ENCODE results near the gene ZSCAN12.
A peak's percentile ranks its signal among the peaks of the same experiment; 100 is the strongest.

The ZSCAN12 gene

GRCh38 chr6:28353981-28354676 is 45.4 kb downstream of the ZSCAN12 start:
- no peak for DNase-seq

DNA sequence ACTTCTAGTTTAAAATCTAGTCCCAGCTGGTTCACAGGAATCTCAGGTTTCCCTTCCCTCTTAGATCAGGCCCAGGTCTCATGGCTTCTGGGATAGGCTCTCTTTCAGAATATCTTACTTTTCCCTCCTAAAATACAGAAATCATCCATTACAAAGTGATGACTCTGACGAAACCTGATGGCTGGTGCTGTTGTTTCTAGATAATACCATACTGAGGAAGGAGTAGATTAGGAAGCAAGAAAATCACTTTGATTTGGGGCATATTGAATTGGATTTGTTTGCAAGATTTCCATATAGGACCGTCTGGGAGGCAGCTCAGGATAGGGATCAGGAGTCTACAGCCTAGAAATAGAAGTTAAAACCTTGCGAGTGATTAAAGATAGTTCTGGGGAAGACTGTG is 46.2 kb downstream of the ZSCAN12 start:
- no peak for DNase-seq

DNA sequence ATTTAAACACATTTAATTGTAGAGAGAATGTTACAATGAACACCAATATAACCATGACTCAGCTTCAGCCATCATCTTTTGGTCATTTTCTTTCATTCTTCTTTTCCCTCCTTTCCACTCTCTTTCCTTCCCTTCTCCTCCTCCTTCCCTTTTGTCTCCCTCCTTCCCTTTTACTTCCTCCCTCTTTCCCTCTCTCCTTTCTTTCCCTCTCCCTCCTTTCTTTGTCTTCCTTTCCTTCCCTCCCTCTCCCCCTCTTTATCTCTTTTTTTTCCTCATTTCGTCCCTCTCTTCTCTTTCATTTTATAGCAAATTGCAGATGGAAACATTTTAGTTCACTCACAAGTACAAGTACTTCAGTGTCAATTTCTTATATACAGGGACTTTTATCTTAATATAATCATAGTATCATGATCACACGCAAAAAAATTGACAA is 48.0 kb downstream of the ZSCAN12 start:
- DNase-seq: no peak

DNA sequence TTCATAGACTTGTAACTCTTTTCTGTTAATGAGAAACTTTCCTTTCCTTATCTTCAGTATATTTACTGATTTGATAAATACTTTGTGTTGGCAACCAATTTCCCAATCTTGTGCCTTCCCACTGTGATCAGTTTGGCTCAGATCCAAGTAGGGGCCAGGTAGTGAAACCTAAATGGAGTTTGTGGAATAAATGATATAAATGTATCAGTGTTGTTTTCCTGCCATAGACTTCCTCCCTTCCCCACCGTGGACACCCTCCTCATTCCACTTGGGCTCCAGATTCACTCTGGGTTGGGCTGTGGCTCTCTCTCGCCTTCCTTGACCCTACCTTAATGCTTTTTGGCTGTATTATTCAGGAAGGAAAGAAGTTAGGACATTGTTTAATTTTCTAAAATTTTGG is 48.5 kb downstream of the ZSCAN12 start:
- DNase-seq: no peak

GRCh38 chr6:28349892-28350737 is 49.4 kb downstream of the ZSCAN12 start, which contains the start of gene ZKSCAN3:
Gene ZKSCAN3 (plus strand): TSS chr6:28349947. CDS start chr6:28359587, 9,640 bp downstream.
- DNase-seq: peak; percentile 69 to 78

DNA sequence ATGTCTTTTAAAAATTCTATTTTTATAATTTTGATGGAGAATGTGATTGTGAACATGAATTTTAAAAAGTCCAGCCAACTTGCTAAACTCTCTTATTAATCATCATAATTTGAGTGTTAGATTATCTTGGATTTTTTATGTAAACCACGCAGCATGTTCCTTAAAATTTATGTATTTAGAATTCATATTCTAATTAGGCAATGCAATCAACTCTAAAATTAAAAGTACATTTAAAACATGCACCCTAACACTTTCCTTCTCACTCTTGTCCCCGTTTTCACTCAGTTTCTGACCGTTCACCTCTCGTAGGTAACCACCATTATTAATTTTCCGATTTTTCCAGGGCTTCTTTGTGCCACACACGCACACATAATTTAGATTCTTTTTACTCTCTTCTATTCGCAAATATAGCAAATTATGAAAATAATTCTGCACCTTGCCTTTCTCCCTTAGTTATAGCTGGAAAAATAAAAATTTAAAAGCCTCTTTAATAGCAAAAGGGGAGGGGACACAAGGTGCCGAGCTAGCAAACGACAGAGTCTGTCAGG is 50.1 kb downstream of the ZSCAN12 start:
- no peak for DNase-seq

DNA sequence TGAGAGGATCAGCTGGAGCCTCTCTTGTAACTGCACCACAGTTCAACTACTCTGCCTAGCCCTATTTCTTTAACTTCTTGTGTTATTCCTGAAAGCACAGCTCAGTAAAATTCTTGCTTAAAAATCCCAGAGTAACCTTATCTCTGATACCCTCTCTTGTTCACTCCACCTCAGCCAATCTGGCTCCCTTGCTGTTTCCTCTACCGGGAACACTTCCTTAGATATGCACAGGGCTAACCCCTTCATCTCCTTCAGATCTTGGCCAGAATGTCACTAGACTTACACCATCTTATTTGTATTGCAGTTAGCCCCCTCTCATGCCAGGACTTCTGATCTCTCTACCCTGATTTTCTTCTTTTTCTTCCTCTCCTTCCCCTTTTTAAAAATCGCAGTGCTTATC is 52.4 kb downstream of the ZSCAN12 start:
- no peak for DNase-seq

DNA sequence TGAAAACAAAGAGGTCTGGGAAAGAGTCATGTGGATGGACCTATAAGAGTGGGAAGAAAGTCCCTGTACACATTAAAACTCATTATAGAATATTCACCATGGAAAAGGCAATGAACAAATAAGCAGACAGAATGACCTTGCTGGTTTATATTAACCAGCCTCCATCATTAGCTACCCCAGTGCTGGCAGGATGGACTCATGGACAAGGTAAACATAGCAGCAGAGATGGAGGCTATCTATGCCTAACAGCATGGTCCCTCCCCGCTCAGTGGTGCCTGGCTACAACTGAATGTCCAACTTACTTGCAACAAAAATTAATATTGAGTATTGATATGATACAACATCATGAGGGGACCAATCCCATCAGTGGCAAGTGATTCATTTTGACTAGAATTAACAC is 54.3 kb downstream of the ZSCAN12 start:
- DNase-seq: no peak

DNA sequence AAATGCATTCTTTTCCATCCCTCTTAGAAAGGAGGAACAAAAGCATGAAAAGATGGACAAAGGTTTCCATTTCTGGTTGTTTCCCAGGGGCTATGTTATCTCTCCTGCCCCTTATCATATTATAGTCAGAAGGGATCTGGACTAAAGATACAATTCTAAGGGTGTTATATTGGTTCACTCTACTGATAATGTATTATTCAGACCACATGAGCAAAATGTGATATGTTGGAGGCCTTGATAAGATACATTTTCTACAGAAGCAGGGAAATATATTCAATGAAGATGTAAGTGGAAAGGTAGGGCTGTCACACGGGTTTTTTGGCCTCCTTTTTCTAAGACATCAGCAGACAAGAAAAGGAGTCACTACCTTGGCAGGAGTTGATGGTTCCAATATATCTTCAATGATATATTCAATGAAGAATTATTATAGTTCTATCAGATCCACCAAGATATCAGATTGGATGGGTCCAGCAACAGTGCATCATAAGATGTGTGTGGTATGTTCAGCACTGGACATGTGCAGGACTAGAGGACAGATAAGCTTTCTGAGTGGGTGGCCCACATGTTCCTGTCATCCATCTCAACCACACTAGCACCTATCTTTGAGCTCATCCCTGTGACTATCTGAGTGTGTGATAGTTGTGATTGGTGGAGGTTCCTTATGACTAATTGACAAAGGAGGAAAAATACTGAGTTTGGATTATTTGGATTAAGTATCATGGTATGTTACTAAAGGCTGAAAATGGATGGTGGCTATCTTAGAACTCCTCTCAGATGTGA is 55.5 kb downstream of the ZSCAN12 start:
- no peak for DNase-seq

GRCh38 chr6:28340310-28341095 is 59.0 kb downstream of the ZSCAN12 start:
- no peak for DNase-seq

DNA sequence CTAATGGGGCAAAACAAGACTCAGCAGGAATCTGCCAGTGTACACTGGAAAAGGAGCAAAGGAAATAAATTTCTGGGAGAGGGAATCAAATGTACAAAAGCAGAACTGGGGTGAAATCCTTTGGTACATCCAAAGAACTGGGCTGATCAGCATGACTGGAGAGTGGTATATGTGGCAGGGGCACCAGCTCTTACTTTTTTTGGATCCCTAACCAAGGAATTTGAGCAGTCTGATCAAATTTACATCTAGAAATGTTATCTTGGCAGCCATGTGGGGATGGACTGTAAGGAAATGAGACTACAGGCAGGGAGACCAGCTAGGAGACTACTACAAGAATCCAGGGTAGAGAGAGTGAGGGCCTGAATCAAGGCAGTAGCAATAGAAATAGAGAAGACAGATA is 62.4 kb downstream of the ZSCAN12 start:
- no peak for DNase-seq

DNA sequence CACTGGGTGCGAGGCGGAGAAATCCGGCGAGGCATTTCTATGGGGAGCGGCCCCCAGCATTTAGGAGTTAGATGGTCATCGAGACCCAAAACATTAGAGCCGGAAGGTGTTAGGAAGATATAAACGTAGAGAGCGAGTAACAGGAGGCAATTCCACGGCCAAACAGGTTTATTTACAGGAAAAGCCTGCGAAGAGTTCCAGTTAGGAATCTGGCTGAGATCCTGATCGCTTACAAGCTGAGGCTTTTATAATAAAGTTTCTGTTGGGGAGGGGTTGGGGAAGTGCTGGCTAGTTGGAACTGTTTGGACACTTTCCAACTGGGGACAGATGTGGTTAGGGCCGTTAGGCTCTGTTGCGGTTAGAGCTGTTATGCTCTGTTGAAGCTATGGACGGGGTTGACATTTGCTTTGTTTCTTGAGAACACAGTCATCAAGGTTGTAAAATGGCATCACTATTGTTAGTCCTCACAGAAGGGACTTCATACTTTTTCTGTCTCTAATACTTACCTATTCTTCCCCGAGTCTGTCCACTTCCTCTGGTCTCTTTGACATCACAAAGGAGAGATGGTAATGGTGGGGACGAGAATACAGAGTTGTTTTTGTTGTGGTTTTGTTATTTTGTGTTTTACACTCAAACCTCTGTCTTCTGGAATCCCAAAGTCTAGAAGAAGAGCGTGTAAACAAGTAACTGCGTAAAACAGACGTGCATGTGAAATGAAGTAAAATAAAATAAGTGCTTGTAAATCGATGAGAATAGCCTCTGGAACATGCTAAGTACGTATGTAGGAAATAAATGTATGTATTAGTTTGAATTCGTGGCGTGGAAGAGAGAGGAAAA is 63.0 kb downstream of the ZSCAN12 start:
- DNase-seq: peak; percentile 12 to 41

DNA sequence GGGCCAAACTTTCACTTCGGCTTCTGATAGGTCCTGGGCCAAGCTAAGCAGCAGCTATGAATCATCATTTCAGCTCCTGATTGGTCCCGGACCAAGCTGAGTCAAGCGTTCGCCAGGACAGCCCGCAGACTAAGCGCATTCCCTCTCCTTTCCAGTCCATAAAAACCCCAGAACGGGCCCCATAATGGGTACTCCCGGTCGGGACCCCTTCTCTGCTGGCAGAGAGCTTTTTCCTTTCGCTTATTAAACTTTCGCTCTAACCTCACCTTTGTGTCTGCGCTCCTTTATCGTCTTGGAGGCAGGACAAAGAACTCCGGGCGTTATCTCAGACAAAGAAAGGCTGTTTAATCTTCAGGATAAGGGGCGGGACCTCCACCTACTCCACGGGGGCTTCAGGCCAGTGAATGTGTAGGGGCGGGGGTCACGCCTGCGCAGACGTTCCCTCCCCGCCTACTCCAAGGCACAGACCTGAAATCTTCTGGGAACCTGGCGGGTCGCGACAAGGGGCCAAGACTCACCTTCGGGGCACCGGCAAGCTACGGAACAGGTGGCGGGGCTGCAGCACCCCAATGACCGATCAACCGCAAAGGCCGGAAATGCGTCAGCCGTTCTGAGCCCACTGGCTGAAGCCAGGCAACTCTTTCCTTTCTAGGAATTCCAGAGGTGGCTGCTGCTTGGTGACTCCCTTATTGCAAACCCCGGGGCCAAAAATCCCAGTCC is 63.8 kb downstream of the ZSCAN12 start, which contains the start of gene ZSCAN31:
Gene ZSCAN31, minus strand, starts transcription at position 585 of the 720 bp plus-strand sequence. CDS start 6,465 bp downstream, outside the sequence.
- peak; percentile 94 to 98 for DNase-seq

DNA sequence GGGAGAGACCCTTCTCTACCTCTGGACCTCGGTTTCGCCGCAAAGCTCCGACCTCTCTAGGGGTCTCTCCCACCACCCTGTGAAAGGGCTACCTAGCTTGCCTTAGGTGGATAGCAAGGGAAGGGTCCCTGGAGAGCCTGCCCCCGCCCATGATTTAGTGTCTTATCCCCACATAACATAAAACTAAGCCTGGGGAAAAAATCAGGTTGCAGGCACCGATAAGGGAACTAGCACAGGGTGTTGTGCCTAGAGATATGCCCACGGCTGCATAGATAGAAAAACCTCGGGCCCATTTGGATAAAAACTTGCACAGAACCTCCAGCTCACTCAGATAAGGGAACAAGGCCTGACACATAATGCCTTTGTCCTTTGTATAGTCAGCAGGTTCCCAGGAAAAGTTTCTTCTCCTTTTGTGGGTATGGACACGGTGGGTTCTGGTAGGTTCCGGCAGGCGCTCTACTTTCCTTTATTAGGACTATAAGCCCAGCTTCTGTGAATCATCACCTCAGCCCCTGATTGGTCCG is 64.4 kb downstream of the ZSCAN12 start:
- DNase-seq: no peak

DNA sequence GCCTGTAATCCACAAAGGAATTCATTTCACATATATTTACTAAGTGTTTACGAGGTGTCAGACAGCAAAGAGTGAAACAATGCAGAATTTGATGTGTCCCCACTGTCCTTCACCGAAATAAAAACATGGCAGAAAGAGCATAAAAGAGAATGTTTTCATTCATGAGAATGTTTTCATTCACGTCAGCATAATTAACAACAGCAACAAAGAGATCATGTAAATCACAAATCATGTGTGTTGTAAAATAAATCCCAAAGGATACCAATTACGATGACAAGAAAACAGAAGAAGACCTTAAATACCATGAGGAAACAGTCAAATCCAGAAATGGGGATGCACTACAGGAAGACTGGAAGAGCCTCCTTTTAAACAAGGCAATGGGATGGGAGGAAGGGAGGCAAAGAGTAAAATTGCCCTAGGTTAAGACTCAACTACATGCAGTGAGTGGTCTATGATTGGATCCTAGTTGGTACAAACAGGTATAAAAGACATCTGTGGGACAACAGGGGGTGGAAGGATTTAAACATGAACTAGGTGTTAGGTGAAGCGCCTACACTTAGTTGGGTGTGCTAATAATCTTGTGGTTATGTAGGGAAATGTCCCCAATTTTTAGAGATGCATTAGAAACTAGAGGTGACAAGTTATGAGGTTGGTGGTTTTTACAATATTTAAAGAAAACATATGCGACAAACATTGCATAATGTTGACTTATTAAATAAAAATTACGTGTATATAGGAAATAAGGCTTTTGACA is 65.1 kb downstream of the ZSCAN12 start:
- no peak for DNase-seq

GRCh38 chr6:28333599-28334018 is 65.9 kb downstream of the ZSCAN12 start:
- no peak for DNase-seq

DNA sequence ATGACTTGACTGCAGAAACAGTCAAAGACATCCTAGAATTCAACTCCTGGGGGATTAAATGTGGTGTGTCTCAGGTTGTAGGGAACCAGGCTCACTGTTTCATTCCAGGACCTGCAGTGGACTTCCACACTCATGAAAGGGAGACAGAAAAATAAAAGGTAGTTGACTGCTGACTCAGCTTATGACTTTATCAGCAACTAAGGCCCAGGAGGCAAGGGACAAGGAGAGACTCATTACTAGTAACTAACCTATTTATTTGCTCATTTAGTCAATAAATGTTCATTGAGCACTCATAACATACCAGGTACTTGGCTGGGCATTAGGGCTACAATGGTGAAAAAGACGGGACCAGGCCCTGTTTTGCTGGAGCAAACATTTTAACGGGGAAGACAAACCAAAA is 66.5 kb downstream of the ZSCAN12 start:
- DNase-seq: no peak

- no peak for DNase-seq
Observed at GRCh38 chr6:28330041-28330440, 69.5 kb downstream of the ZSCAN12 start.
